Left renal pelvis (tissue), 4 donors: ENCODE data around the gene CST6. TPM values are rescaled to one million over a fixed set of nuclear protein-coding genes. Genes with fewer than 3 reads are reported as not detected.
A peak's percentile ranks its signal among the peaks of the same experiment; 100 is the strongest.
"Not testable (repeated sequence)": the region's sequence is repeated elsewhere in the genome, so short reads cannot be mapped to it uniquely, and the experiment has no call there.

ENCODE experiments used
- DNase-seq, 4 donors: peaks; one replicate each; pipeline ENCODE4 v3.0.0-alpha.2; 2013; ENCODE audit warnings: low read depth in 4 of 4, low spot score in 3 of 4
- polyA plus RNA-seq, 4 donors: library from polyadenylated mRNA; unstranded; fragments of 120-200 nt; gene quantifications; one replicate each; pipeline ENCODE4 v1.2.1, GENCODE V29; 2013; ENCODE audit not compliant: insufficient read length in 4 of 4

CST6 gene
- polyA plus RNA-seq, 4 donors = not detected

- no peak for DNase-seq
These were observed 28.8 kb upstream of the CST6 start for GRCh38 chr11:65982824-65983588.

GRCh38 chr11:65983589-65983987 is 28.2 kb upstream of the CST6 start:
- no peak for DNase-seq

- no peak for DNase-seq
These were observed 24.5 kb upstream of the CST6 start for GRCh38 chr11:65987336-65987735.

GRCh38 chr11:65988791-65989592 is 22.8 kb upstream of the CST6 start:
- DNase-seq = peak; percentile 84 to 95 (median 89)

GRCh38 chr11:65992056-65992455 is 19.8 kb upstream of the CST6 start:
- DNase-seq = no peak

- DNase-seq = no peak
These were observed 14.5 kb upstream of the CST6 start for GRCh38 chr11:65997286-65997685.

- DNase-seq = peak; percentile 95 to 97 (median 96)
These were observed 9.7 kb upstream of the CST6 start, which contains the start of the genes BANF1 and EIF1AD for GRCh38 chr11:66001942-66002647. Gene BANF1, plus strand, starts transcription at chr11:66002503. Its CDS starts 748 bp downstream, at chr11:66003251. Gene EIF1AD, minus strand, starts transcription at chr11:66002157. Its CDS starts 1,768 bp downstream, at chr11:66000389.

- no peak for DNase-seq
These were observed 9.1 kb upstream of the CST6 start for GRCh38 chr11:66002648-66003225.

GRCh38 chr11:66003291-66003690 is 8.5 kb upstream of the CST6 start:
- DNase-seq = no peak

- DNase-seq = no peak
These were observed 7.6 kb upstream of the CST6 start for GRCh38 chr11:66004186-66004585.

- DNase-seq = no peak
These were observed 5.5 kb upstream of the CST6 start for GRCh38 chr11:66006134-66006890.

GRCh38 chr11:66006891-66007176 is 5.0 kb upstream of the CST6 start:
- DNase-seq = no peak

GRCh38 chr11:66007201-66007634 is 4.6 kb upstream of the CST6 start:
- DNase-seq = no peak

- DNase-seq = no peak
These were observed 3.7 kb upstream of the CST6 start for GRCh38 chr11:66008095-66008467.

GRCh38 chr11:66008468-66009101 is 3.2 kb upstream of the CST6 start:
- no peak for DNase-seq

GRCh38 chr11:66010036-66010435 is 1.8 kb upstream of the CST6 start:
- DNase-seq = not testable (repeated sequence)

- no peak for DNase-seq
These were observed 496 bp upstream of the CST6 start for GRCh38 chr11:66011239-66011784.

GRCh38 chr11:66012371-66012945 is 650 bp downstream of the CST6 start:
- no peak for DNase-seq
